HG02571 (cell line): ENCODE data around the gene GAS1.

Experiments used
- ATAC-seq: cut with Tn5 transposase; IDR thresholded peaks from one replicate; pipeline ENCODE4 v1.9.1; 2021; ENCODE audit warnings: mild to moderate bottlenecking, moderate library complexity; ENCODE audit not compliant: unreplicated experiment

The GAS1 gene

GRCh38 chr9:86965636-86966395 lies 18.5 kb upstream of the GAS1 start:
- ATAC-seq = no peak

- no peak for ATAC-seq
Measured at GRCh38 chr9:86962692-86963091, 15.4 kb upstream of the GAS1 start.

- no peak for ATAC-seq
Measured at GRCh38 chr9:86960938-86961337, 13.6 kb upstream of the GAS1 start.

- ATAC-seq = no peak
Measured at GRCh38 chr9:86958203-86958602, 10.9 kb upstream of the GAS1 start.

- no peak for ATAC-seq
Measured at GRCh38 chr9:86955561-86955960, 8.3 kb upstream of the GAS1 start.

- ATAC-seq = no peak
Measured at GRCh38 chr9:86955042-86955441, 7.7 kb upstream of the GAS1 start.

GRCh38 chr9:86953181-86953580 lies 5.9 kb upstream of the GAS1 start:
- ATAC-seq = no peak

GRCh38 chr9:86948074-86948929 lies 996 bp upstream of the GAS1 start:
- ATAC-seq = no peak

- no peak for ATAC-seq
Measured at GRCh38 chr9:86946201-86947145, 833 bp downstream of the GAS1 start.

- ATAC-seq = no peak
Measured at GRCh38 chr9:86945728-86946200, 1.5 kb downstream of the GAS1 start.

- no peak for ATAC-seq
Measured at GRCh38 chr9:86944796-86945727, 2.2 kb downstream of the GAS1 start.

- no peak for ATAC-seq
Measured at GRCh38 chr9:86943201-86944113, 3.8 kb downstream of the GAS1 start.

- no peak for ATAC-seq
Measured at GRCh38 chr9:86942281-86943200, 4.8 kb downstream of the GAS1 start.

GRCh38 chr9:86941197-86941596 lies 6.1 kb downstream of the GAS1 start:
- no peak for ATAC-seq

GRCh38 chr9:86940774-86941173 lies 6.5 kb downstream of the GAS1 start:
- no peak for ATAC-seq

- no peak for ATAC-seq
Measured at GRCh38 chr9:86939891-86940290, 7.4 kb downstream of the GAS1 start.

GRCh38 chr9:86939321-86939720 lies 8.0 kb downstream of the GAS1 start:
- ATAC-seq = no peak

- ATAC-seq = no peak
Measured at GRCh38 chr9:86938780-86939179, 8.5 kb downstream of the GAS1 start.
